K562 (cell line): ENCODE results near the gene TMEM234. TPM values are rescaled to one million over a fixed set of nuclear protein-coding genes. Genes with fewer than 3 reads are reported as not detected.

Experiments
- BHLHE40 ChIP-seq: IDR thresholded peaks from 2 replicates; pipeline ENCODE4 v1.6.1; 2011; ENCODE audit warnings: low read length, improper control_type of control experiment
- BRCA1 ChIP-seq, 2 experiments: fragments of 450-650 bp in 1 of 2; sonication (generic) in 1 of 2; formaldehyde crosslinking in 1 of 2; IDR thresholded peaks; 2 replicates each; pipeline versions ENCODE4 v1.5.0 to v1.6.1; 2017 to 2020; ENCODE audit warnings: mild to moderate bottlenecking in 1 of 2, missing genetic modification reagents in 1 of 2
- CAMTA2 ChIP-seq: fragments of 250-450 bp; sonication (Bioruptor Pico); conservative IDR thresholded peaks from 2 replicates; pipeline ENCODE4 v1.5.1; 2022
- CREM ChIP-seq: IDR thresholded peaks from 2 replicates; pipeline ENCODE4 v1.6.1; 2014; ENCODE audit warnings: antibody characterized with exemption, low read depth
- DEAF1 ChIP-seq: fragments of 450-650 bp; formaldehyde crosslinking; IDR thresholded peaks from 2 replicates; pipeline ENCODE4 v1.4.0; 2020; ENCODE audit warnings: mild to moderate bottlenecking, moderate library complexity
- DMBX1 ChIP-seq: fragments of 250-450 bp; sonication (Bioruptor Pico); IDR thresholded peaks from 2 replicates; pipeline ENCODE4 v1.8.0; 2022; ENCODE audit warnings: inconsistent platforms, mild to moderate bottlenecking, moderate library complexity, borderline replicate concordance
- ERF ChIP-seq: fragments of 450-650 bp; formaldehyde crosslinking; IDR thresholded peaks from 2 replicates; pipeline ENCODE4 v1.4.0; 2020; ENCODE audit warnings: mild to moderate bottlenecking, mixed read lengths
- FOXK1 ChIP-seq: sonication (generic); formaldehyde crosslinking; IDR thresholded peaks from 2 replicates; pipeline ENCODE4 v1.8.0; 2022; ENCODE audit warnings: missing genetic modification reagents, mild to moderate bottlenecking, borderline replicate concordance
- FOXP1 ChIP-seq: sonication (generic); formaldehyde crosslinking; IDR thresholded peaks from 2 replicates; pipeline ENCODE4 v1.8.0; 2022; ENCODE audit warnings: mild to moderate bottlenecking, missing genetic modification reagents
- GTF2B ChIP-seq: IDR thresholded peaks from 2 replicates; pipeline ENCODE4 v1.6.1; 2011; ENCODE audit not compliant: insufficient read length; ENCODE audit errors: extremely low read depth
- HDAC2 ChIP-seq: fragments of 450-650 bp; IDR thresholded peaks from 2 replicates; pipeline ENCODE4 v1.6.1; 2016; ENCODE audit warnings: mild to moderate bottlenecking
- HOXB6 ChIP-seq: fragments of 250-450 bp; sonication (Bioruptor Pico); IDR thresholded peaks from 2 replicates; pipeline ENCODE4 v1.5.1; 2022; ENCODE audit warnings: mild to moderate bottlenecking, borderline replicate concordance
- LEF1 ChIP-seq: fragments of 450-650 bp; IDR thresholded peaks from 2 replicates; pipeline ENCODE4 v1.6.1; 2016; ENCODE audit warnings: mild to moderate bottlenecking
- MECOM ChIP-seq: fragments of 250-450 bp; sonication (Bioruptor Pico); IDR thresholded peaks from 2 replicates; pipeline ENCODE4 v1.8.0; 2022; ENCODE audit warnings: inconsistent platforms
- MEF2D ChIP-seq: conservative IDR thresholded peaks from 2 replicates; pipeline ENCODE4 v1.6.1; 2016; ENCODE audit warnings: low read depth, missing genetic modification characterization, missing compliant biosample characterization
- MLX ChIP-seq, 2 experiments: fragments of 450-650 bp in 1 of 2; sonication (generic) in 1 of 2; formaldehyde crosslinking; conservative IDR thresholded peaks; 2 replicates each; pipeline versions ENCODE4 v1.4.0 to v1.8.1; 2020 to 2022; ENCODE audit warnings: mild to moderate bottlenecking in 1 of 2, missing genetic modification reagents in 1 of 2
- PREB ChIP-seq: sonication (generic); formaldehyde crosslinking; IDR thresholded peaks from 2 replicates; pipeline ENCODE4 v1.8.1; 2023; ENCODE audit warnings: mild to moderate bottlenecking, missing genetic modification reagents
- PTRF ChIP-seq: fragments of 450-650 bp; IDR thresholded peaks from 2 replicates; pipeline ENCODE4 v1.6.1; 2016; ENCODE audit warnings: mild to moderate bottlenecking, missing genetic modification characterization, missing compliant biosample characterization
- TAF9B ChIP-seq: fragments of 450-650 bp; IDR thresholded peaks from 2 replicates; pipeline ENCODE4 v1.6.1; 2018; ENCODE audit warnings: mild to moderate bottlenecking; ENCODE audit not compliant: partially characterized antibody
- TBL1XR1 ChIP-seq, 2 experiments: IDR thresholded peaks; 2 replicates each; pipeline ENCODE4 v1.6.1; 2012; ENCODE audit warnings: improper control_type of control experiment in 2 of 2, low read length in 2 of 2, mild to moderate bottlenecking in 1 of 2
- WHSC1 ChIP-seq: IDR thresholded peaks from one replicate; pipeline ENCODE4 v1.6.1; 2012; ENCODE audit warnings: low read length, control low read depth, inconsistent platforms
- ZNF124 ChIP-seq: sonication (generic); formaldehyde crosslinking; IDR thresholded peaks from 2 replicates; pipeline ENCODE4 v1.8.1; 2022; ENCODE audit warnings: missing genetic modification reagents
- ZNF324 ChIP-seq: fragments of 250-450 bp; sonication (Bioruptor Pico); IDR thresholded peaks from 2 replicates; pipeline ENCODE4 v1.4.0; 2020; ENCODE audit warnings: mild to moderate bottlenecking
- polyA plus RNA-seq, 8 experiments: library from polyadenylated mRNA; depleted of rRNA in 4 of 8; stranded (reverse) in 5 of 8; unstranded in 3 of 8; fragments of >200 nt; fragmentation: Nextera tagmentation in 2 of 8; fragmentation: Illumina TruSeq in 1 of 8; extraction: Ambion mirVana in 2 of 8; extraction: Trizol in 1 of 8; gene quantifications; 2 replicates each; pipeline versions ENCODE4 v1.2.1 to v1.2.3, GENCODE V29; 2011 to 2014; ENCODE audit warnings: inconsistent platforms in 1 of 8, missing spikeins in 1 of 8
- total RNA-seq, 7 experiments: library from RNA; depleted of rRNA in 6 of 7; stranded (reverse); fragments of >200 nt in 6 of 7; fragmentation: Illumina TruSeq in 2 of 7; extraction: Trizol in 2 of 7; gene quantifications; 2 replicates each; pipeline versions ENCODE4 v1.2.1 to v1.2.3, GENCODE V29; 2011 to 2021; ENCODE audit warnings: low replicate concordance in 1 of 7
- TF ChIP-seq, protein P1 (sequence below): fragments of 250-450 bp; sonication (Bioruptor Pico); IDR thresholded peaks from 2 replicates; pipeline ENCODE4 v1.8.0; 2022; ENCODE audit warnings: moderate library complexity, mild to moderate bottlenecking, inconsistent platforms

Gene TMEM234
- total and polyA plus RNA-seq, 9 of the 15 experiments (the other 6 are each of a cell fraction or from before 2014, with no cell fraction given): 5.0 to 12.9 (median 7.6) TPM

DNA sequence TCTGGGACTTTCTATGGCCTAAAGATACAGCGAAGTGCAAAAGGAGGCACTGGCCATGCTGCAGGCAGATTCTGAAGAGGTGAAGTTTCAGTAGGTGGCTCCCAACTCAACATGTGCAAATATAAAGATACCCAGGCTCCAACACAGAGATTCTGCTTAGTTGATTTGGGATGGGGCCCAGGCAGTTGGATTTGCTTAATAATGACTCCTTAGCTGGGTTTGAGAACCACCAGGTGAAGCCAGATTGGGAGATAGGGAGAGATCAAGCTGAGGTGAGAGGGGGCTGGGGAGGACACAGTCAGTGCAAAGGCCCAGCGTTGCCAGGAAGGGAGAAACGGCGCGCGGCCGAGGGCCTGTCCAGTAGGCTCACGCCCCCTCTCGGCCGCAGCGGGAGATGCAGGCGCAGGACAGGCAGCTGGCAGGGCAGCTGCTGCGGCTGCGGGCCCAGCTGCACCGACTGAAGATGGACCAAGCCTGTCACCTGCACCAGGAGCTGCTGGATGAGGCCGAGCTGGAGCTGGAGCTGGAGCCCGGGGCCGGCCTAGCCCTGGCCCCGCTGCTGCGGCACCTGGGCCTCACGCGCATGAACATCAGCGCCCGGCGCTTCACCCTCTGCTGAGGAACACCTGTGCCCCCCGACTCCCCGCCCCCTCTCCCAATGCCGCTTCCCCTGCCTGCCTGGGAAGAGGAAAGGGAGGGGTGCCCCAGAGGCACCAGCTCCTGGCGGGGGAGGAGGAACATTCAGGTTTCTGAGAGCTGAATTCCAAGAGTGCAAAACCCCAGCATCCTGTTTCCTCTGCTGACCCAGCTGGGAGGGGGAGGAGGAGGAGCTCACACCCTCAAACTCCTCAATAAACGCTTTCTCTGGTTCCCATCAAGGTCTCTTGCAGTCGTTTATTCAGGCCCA is 26.1 kb upstream of the TMEM234 start (continued):
- peak; percentile 63 for TF ChIP-seq CREM
- TF ChIP-seq BHLHE40: peak; percentile 50; the same call in 1 of the 2 replicates
- TF ChIP-seq FOXK1 (CRISPR knock-in tag): no peak
- TF ChIP-seq, protein P1, sequence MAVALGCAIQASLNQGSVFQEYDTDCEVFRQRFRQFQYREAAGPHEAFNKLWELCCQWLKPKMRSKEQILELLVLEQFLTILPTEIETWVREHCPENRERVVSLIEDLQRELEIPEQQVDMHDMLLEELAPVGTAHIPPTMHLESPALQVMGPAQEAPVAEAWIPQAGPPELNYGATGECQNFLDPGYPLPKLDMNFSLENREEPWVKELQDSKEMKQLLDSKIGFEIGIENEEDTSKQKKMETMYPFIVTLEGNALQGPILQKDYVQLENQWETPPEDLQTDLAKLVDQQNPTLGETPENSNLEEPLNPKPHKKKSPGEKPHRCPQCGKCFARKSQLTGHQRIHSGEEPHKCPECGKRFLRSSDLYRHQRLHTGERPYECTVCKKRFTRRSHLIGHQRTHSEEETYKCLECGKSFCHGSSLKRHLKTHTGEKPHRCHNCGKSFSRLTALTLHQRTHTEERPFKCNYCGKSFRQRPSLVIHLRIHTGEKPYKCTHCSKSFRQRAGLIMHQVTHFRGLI (CRISPR knock-in tag): no peak
- TF ChIP-seq MEF2D (tag): 0 out of 2 replicates have a peak, but pooled peaks have one; percentile 16
- TF ChIP-seq HOXB6: no peak
- TF ChIP-seq MECOM: no peak
- TF ChIP-seq LEF1: no peak
- no peak for TF ChIP-seq CAMTA2 (CRISPR knock-in tag)
- no peak for TF ChIP-seq FOXP1 (CRISPR knock-in tag)
- no peak for TF ChIP-seq ZNF324 (CRISPR knock-in tag)
- peak; percentile 93 for TF ChIP-seq HDAC2
- TF ChIP-seq DMBX1: no peak
- no peak for TF ChIP-seq BRCA1 (IDR thresholded peaks at IDR 0.05)
- no peak for TF ChIP-seq BRCA1 (CRISPR knock-in tag; IDR thresholded peaks at IDR 0.05)
- TF ChIP-seq PTRF (tag): no peak
- no peak for TF ChIP-seq ZNF124 (CRISPR knock-in tag)
- TF ChIP-seq GTF2B: no peak
- TF ChIP-seq TAF9B: no peak
- no peak for TF ChIP-seq TBL1XR1 (IDR thresholded peaks at IDR 0.05; ENCODE audit: low read length in 2 of 2)
- peak; percentile 45 for TF ChIP-seq DEAF1 (CRISPR knock-in tag)
- no peak for TF ChIP-seq MLX (CRISPR knock-in tag; conservative IDR thresholded peaks at IDR 0.05)
- no peak for TF ChIP-seq PREB (CRISPR knock-in tag)
- TF ChIP-seq WHSC1: no peak
- no peak for TF ChIP-seq ERF (CRISPR knock-in tag)
